GM23248 (cell line): Measurements from ENCODE around the gene MAP4K3.

ENCODE experiments used
- EZH2 ChIP-seq: fragments of 200-600 bp; sonication (generic); IDR thresholded peaks from 2 replicates; pipeline ENCODE4 v1.6.1; 2018; ENCODE audit warnings: antibody characterized with exemption, mild to moderate bottlenecking; ENCODE audit not compliant: insufficient read depth, poor library complexity, severe bottlenecking
- EZH2phosphoT487 ChIP-seq: fragments of 200-600 bp; sonication (generic); IDR thresholded peaks from 2 replicates; pipeline ENCODE4 v1.6.1; 2018; ENCODE audit warnings: antibody characterized with exemption, moderate library complexity, mild to moderate bottlenecking, low read depth; ENCODE audit not compliant: insufficient read depth

DNA sequence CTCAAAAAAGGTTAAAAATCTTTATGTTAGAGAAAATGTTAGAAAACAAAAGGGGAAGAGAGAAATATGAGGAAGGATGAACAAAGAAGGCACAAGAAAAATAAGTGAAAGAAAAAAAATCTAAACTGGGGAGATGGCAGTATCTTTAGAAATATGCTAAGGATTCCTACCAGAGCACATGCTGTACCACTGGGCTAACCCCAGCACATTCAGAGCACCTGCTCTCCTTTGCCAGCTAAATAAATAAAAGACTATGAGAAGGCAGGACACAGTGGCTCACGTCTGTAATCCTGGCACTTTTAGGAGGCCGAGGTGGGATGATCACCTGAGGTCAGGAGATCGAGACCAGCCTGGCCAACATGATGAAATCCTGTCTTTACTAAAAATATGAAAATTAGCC is 101.2 kb downstream of the MAP4K3 start:
- TF ChIP-seq EZH2 (no peak), EZH2phosphoT487 (no peak)
